Activated CD4-positive, CD25-positive, alpha-beta regulatory T cell treated with anti-CD3 and anti-CD28 coated beads, Interleukin-2, amount 50 U/mL, for 16 hours (primary cell): Measurements from ENCODE around the gene C2orf78.
A peak's percentile ranks its signal among the peaks of the same experiment; 100 is the strongest.

Source experiments
- DNase-seq: peaks from one replicate; pipeline ENCODE4 v3.0.0-alpha.2; 2020; ENCODE audit warnings: low read depth, low spot score

C2orf78 gene

DNA sequence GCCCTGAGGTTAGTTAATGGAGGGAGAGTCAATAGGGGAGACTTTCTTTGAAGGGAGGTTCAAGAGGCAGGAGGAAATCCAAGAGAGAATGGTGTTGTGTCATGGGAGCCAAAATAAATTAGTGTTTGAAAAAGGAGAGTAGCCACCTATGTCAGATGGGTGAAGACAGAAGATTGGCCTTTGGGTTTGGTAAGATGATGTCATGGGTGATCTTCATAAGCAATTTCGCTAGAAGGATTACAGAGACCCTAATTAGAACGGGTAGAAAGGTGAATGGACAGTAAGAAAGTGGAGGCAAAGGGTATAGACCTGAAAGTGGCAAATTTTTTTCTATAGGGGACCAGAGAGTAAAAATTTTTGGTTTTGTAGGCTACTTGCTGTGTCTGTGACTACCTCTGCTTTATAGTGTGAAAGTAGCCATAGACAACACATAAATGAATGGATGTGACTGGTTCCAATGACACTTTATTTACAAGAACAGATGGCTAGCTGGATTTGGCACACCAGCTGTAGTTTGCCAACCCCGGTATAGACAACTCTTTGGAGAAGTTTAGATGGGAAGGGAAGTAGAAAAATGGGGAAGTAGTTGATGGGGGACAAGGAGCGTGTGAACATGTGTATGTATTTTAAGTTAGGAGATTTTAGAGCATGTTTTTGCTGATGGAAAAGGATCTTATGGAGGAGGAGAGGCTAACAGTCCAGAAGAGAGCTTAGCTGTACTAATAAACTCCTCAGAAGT lies 54.0 kb downstream of the C2orf78 start:
- DNase-seq = no peak

DNA sequence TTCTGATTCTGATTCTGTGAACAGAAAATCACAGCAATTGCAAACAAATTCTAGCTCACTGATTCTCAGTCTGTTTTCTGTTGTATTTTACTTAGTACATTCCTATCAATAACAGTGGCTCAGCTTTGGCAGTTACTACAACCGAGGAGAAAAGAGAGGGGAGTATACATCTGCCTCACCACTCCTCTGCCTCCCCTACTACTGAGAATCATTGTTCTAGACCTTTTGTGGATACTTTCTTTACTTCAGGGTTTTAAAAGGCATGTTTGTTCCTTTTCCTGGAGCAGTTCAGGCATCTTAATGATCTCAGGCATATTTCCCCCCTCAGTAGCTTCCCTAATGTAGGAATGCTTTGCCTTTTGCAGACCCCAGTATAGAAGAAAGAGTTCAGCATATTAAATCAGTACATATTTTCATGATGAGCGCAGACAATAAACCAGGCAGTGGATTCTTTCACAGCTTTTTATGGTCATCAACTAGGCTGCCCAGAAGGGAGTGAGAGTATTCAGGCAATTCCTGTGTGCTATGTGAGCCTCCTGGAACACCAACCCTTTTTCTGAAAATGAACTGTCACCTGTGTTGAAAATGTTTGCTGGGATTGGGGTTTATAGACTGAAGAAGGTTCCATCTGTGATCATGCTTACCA lies 55.0 kb downstream of the C2orf78 start:
- no peak for DNase-seq

DNA sequence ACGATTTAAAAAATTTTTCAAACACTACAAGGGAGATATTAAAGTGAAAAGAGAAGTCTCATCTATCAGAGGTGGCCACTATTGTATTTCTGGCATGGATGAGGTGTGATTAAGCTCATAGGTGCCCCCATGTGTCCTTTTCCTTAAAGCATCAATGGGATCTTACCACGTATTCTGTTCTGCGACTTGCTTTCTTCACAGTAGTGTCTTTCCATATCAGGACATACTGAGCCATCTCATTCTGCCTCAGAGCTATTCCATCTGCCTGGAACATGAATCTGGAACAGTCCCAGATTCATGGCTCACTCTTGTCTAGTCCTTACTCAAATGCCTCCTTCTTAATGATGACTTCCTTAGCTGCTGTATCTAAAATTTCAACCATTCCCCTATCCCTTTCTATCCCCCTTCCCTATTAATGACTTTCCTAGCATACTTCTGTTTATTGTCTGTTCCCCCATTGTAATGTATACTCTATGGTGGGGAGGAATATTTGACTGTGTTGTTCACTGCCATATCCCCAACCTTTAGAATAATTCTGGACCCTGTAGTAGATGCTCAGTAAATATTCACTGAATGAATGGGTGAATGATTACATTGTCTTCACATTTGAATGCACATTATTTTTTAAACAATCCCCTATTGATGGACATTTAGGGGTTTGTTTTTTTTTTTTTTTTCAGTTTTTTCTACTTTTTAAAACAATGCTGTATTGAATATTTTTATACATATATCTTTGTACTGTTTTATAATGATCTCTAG lies 55.8 kb downstream of the C2orf78 start:
- no peak for DNase-seq

DNA sequence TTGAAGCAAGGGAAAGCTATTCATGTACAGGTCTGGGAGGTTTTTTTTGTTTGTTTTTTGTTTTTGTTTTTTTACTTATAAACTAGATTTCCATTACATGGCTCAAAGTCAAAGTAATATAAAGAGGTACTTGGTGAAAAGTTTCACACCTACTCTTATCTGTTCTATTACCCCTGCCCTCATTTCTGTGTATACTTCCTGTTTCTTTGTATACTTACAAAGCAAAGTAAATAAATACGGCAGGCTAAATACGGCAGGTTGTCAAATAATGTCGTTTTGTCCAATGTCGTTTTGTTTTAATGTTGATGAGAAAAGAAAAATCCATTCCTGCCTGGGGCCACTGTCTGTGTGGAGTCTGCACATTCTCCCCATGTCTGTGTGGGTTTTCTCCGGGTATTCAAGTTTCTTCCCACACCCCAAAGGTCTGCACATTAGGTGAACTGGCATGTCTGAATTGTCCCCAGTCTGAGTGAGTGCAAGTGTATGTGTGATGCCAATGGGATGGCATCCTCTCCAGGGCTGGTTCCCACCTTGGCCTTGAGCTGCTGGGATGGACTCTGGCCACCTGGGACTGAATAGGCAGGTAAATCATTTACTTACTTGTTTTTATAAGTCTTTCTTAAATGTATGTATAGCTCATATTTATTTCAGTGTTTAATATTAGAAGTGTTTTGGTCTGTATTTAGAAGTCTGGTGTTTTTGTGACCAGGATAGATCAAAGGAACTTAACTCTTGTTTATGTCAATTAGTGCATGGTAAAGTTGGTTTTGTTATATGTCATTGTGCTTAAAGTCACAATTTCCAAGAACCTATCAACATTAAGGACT lies 58.1 kb downstream of the C2orf78 start:
- DNase-seq = no peak

DNA sequence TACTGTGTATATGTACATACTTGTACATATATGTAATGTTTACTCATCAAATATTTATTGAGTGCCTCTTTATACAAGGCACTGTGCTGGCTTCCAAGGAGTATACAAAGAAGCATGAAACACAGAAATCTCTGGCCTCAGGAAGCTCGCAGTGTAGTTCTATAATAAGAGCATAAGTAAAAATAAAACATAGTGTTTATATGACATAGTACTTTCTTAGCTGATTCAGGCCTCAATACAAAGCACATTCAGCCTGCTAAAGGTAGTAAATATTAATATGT lies 58.7 kb downstream of the C2orf78 start:
- no peak for DNase-seq

DNA sequence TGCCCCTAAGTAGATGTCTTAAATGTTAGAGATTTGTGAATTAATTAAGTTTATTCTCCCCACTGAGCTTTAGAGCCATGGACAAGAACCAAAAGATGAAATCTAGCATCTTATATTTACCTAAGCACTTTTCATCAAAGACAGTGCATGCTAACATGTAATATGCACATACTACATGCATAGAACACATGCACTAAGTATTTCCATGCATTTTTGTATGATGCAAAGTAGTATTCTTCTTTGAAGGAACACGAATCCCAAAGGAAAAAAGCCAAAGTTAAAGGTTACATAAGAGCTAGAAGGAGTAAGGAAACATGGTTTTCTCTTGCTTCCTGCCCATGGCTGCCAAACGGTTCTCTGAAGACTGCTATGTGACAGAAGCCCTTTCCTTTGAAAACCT lies 60.1 kb downstream of the C2orf78 start:
- DNase-seq = no peak

DNA sequence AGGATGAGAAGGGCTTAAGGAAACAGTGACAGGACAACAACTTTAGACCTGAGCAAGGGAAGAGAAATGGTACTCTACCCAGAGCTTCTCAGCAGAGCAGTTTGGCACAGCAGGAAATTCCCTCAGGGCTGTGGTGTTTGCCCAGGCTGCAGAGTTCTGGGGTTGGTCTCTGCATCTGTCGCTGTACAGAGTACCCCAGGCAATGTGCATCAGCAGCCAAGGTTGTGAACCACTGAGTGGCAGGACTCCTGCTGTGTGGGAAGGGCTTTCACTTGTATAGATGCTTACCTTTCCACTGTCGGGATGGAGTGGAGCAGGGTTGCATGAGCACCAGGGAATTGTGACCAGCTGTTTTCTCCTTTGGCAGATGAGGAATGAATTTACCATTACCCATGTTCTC lies 66.0 kb downstream of the C2orf78 start:
- DNase-seq = no peak

DNA sequence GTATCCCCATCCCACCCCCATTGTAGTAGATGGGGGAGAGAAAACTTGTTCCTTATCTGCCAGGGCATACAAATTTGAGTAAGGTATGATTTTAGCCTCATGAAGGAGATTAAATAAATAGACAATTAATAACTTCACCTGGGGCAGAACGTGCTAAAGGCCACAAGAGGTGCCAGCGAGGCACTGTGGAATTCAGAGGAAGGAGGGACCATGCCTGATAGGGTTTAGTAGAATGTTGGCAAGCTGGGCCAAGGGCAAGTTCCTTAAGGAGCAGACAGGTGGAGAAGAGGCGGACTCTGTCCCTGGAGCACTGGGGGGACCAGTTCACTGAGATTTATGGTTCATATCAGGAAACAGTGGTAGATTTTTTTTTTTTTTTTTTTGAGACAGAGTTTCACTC lies 67.3 kb downstream of the C2orf78 start:
- no peak for DNase-seq

DNA sequence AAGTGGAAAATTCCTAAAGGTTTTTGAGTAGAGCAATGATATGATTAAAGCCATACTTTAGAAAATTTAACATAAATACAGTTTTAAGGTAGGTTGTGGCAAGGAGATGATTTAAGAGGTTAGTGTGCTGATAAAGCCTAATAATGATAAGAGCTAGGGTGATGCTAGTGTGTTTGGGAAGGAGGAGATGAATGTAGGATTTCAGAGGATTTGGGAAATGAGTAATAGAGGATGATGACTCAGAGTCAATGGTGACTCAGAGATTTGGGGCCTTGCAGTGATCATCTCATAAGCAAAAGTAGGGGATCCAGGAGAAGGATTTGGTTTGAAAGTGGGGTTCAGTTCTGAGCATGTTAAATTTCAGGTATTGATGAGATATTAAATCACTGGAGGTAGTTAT lies 68.0 kb downstream of the C2orf78 start:
- DNase-seq = no peak

DNA sequence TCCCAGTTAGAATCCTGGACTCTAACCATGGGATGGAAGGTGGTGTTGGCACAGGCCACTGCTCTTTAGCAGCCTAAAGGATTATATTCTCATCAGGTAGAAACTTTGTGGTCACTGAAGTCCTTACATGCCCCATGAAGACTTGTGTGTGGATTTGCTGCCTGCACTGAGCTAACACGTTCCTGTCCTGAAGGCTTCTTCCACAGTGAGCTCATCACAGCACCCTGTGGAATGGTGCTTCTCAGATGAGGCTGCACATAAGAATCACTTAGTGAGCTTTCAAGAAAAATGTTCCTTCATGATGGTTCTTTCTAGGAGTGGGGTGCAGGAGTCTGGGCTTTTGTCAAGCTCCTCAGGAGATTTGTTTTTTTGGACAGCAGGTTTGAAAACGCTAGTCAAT lies 71.5 kb downstream of the C2orf78 start:
- DNase-seq = no peak

DNA sequence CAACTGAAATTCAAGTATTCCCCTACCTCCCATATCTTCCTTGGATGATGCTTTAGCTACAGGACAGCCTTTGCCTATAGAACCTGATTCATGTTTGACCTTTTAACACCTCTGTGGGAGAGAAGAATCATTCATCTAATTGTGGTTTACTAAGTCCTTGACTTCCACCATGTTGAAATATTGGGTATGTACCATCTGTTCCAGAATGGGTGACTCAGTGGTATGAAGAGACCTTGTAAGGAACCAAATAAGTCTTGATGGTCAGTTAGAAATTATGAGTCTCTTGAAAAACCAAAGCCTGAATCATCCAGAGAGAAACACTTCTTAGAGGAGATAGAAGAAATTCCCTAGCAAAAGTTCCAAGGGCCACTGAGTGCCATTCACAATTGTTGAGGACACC lies 72.2 kb downstream of the C2orf78 start:
- no peak for DNase-seq

DNA sequence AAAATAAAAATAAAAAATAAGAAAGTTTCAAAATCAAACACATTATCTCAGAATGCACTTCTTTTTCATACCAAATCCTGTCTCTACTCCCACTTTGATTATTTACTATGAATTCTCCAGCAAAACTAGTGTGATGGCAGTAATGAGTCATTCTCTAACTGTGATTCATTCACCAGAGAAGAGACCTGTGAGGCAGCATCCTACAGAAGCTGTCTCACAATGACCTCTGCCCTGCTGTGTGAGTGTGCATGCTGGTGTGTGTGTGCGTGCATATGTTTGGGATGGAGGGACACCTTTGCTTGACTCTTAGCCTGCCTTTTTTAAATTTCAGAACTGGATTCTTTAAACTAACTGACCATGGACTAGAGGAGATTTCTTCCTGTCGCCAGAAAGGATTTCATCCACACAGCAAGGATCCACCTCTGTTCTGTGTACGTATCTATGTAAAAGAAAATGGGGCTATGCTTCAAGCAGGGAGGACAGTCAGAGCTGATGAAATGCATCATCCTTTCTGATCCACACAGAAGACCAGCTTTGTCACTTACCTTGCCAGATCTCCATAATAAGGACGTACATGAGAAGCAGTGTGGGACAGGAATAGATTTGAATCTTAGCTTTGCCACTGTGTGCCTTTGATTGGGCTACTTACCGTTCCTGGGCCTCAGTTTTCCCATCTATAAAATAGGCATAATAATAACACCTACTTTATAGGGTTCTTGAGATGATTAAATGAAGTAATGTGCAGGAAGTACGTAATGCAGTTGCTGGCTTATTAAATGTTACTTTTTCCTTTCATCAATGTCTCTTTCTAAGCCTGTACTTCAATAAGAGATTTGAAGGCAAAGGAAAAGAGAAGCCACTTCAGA lies 76.0 kb downstream of the C2orf78 start:
- DNase-seq = peak; percentile 2

DNA sequence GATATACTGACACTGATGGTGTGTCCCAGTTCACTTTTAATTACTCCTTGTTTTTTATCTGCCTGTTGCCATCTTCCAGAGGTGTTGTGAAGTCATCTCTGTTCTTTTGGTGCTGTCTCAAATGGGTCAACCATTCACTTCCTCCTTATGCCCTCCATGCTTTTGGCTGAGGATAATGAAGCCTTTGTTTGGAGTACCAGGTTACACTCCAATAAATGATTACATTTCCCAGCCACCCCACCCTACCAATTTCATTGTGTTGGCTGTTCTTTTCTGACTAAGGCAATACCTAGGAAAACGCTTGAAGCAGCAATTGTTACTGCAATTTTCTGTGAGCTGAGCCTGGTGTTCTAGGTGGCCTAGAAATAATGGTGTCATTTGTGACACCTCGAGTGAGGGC lies 79.0 kb downstream of the C2orf78 start:
- DNase-seq = no peak
